Naive thymus-derived CD4-positive, alpha-beta T cell (primary cell): ENCODE results near the gene LRRK1. TPM values are rescaled to one million over a fixed set of nuclear protein-coding genes. Genes with fewer than 3 reads are reported as not detected.

ENCODE experiments used
- ATAC-seq: fragments of 150-1000 bp; cut with Tn5 transposase; 2 replicates; pipeline ENCODE4 v1.10.0; 2021; ENCODE audit warnings: mild to moderate bottlenecking, moderate library complexity
- CTCF ChIA-PET: fragments of 350-600 bp; sonication (Branson Sonifier 250); formaldehyde crosslinking; loops from one replicate; lab custom pipeline; 2021; ENCODE audit warnings: antibody characterized with exemption; lab: Charles Lee
- POLR2A ChIA-PET: fragments of 350-600 bp; sonication (Branson Sonifier 250); formaldehyde crosslinking; loops from one replicate; lab custom pipeline; 2021; ENCODE audit warnings: antibody characterized with exemption, inconsistent platforms; lab: Charles Lee
- DNase-seq, 9 donors: peaks; one replicate each; pipeline versions ENCODE4 v3.0.0 to v3.0.0-alpha.2; 2020 to 2022; ENCODE audit warnings: mixed read lengths in 1 of 9
- H3K27ac ChIP-seq: one replicate; pipeline ENCODE4 v1.7.0; 2013; ENCODE audit warnings: mild to moderate bottlenecking, low read depth, low read length, moderate library complexity
- H3K27me3 ChIP-seq, 2 donors: one replicate each; pipeline ENCODE4 v1.7.0; 2013; ENCODE audit warnings: low read length in 2 of 2, mild to moderate bottlenecking in 2 of 2, moderate library complexity in 2 of 2; ENCODE audit not compliant: control insufficient read depth in 2 of 2, insufficient read depth in 2 of 2
- H3K36me3 ChIP-seq, 3 experiments: 1 replicate in 2 of 3; 2 replicates in 1 of 3; pipeline ENCODE4 v1.7.0; 2013; ENCODE audit warnings: low read length in 3 of 3, mild to moderate bottlenecking in 3 of 3, moderate library complexity in 1 of 3; ENCODE audit not compliant: insufficient read depth in 3 of 3, control insufficient read depth in 2 of 3
- H3K4me1 ChIP-seq, 2 donors: one replicate each; pipeline ENCODE4 v1.7.0; 2013; ENCODE audit warnings: low read length in 2 of 2, mild to moderate bottlenecking in 2 of 2, moderate library complexity in 1 of 2; ENCODE audit not compliant: control insufficient read depth in 2 of 2, insufficient read depth in 2 of 2
- H3K4me3 ChIP-seq: 2 replicates; pipeline ENCODE4 v1.7.0; 2013; ENCODE audit warnings: mild to moderate bottlenecking, low read length
- H3K9me3 ChIP-seq, 3 experiments: 1 replicate in 2 of 3; 2 replicates in 1 of 3; pipeline ENCODE4 v1.7.0; 2013; ENCODE audit warnings: low read length in 3 of 3; ENCODE audit not compliant: control insufficient read depth in 2 of 3
- H3K27ac Mint-ChIP-seq, 9 donors: one replicate each; pipeline ENCODE4 v1.8.0; 2020 to 2022; ENCODE audit warnings: mixed read lengths in 9 of 9, mild to moderate bottlenecking in 8 of 9, moderate library complexity in 5 of 9, inconsistent platforms in 2 of 9
- H3K27me3 Mint-ChIP-seq, 5 donors: one replicate each; pipeline ENCODE4 v1.8.0; 2021 to 2022; ENCODE audit warnings: mixed read lengths in 5 of 5, mild to moderate bottlenecking in 1 of 5
- H3K36me3 Mint-ChIP-seq, 5 donors: one replicate each; pipeline ENCODE4 v1.8.0; 2020 to 2022; ENCODE audit warnings: mixed read lengths in 5 of 5, mild to moderate bottlenecking in 3 of 5, inconsistent platforms in 1 of 5
- H3K4me1 Mint-ChIP-seq, 7 donors: one replicate each; pipeline ENCODE4 v1.8.0; 2020 to 2022; ENCODE audit warnings: mixed read lengths in 7 of 7, mild to moderate bottlenecking in 3 of 7, inconsistent platforms in 1 of 7
- H3K4me3 Mint-ChIP-seq, 10 donors: one replicate each; pipeline ENCODE4 v1.8.0; 2020 to 2022; ENCODE audit warnings: mild to moderate bottlenecking in 10 of 10, mixed read lengths in 10 of 10, moderate library complexity in 6 of 10, inconsistent platforms in 2 of 10
- H3K9me3 Mint-ChIP-seq, 11 donors: one replicate each; pipeline ENCODE4 v1.8.0; 2020 to 2022; ENCODE audit warnings: mixed read lengths in 11 of 11, mild to moderate bottlenecking in 4 of 11, inconsistent platforms in 1 of 11, moderate library complexity in 1 of 11
- intact Hi-C, 2 donors: fragments of 100-400 bp; cut with micrococcal nuclease; formaldehyde crosslinking; loops; one replicate each; pipeline ENCODE4 v1.15.1; 2023
- polyA plus RNA-seq, 2 donors: library from polyadenylated mRNA; unstranded; fragments of 300-500 nt; fragmentation: Illumina TruSeq; gene quantifications; one replicate each; pipeline ENCODE4 v1.2.3, GENCODE V29; 2021
- total RNA-seq, 6 experiments: library from RNA in 5 of 6; stranded (reverse) in 5 of 6; gene quantifications; 1 replicate in 5 of 6; 2 replicates in 1 of 6; pipeline ENCODE4 v1.2.3 and lab custom pipeline; 2021 to 2026

The LRRK1 gene
- total and polyA plus RNA-seq, 7 experiments from 2014 or later: 0.54 to 15.1 (median 0.60) TPM; not detected in 2

- intact Hi-C loops: no loop called here
Observed at GRCh38 chr15:101010781-101011180, 91.6 kb downstream of the LRRK1 start.

GRCh38 chr15:101012326-101013200, 93.4 kb downstream of the LRRK1 start:
- no peaks in the 10 kb centered on the region for H3K9me3 ChIP-seq
- Mint-ChIP-seq H3K9me3 (peaks cover 0 to 1% (median 0%) of the 10 kb centered on the region in 11 donors), H3K27me3 (peaks cover 0 to 11% (median 0%) of the 10 kb centered on the region in 5 donors), H3K4me3 (no peak overlapping the region), H3K36me3 (no peaks in the 10 kb centered on the region), H3K4me1 (peaks cover 4 to 15% (median 12%) of the 10 kb centered on the region in 7 donors), H3K27ac (no peak overlapping the region)
- peaks cover 3 to 7% of the 10 kb centered on the region in 2 donors for H3K4me1 ChIP-seq
- ATAC-seq (no peak), DNase-seq (no peak)
- POLR2A ChIA-PET: no interaction called here
- intact Hi-C loops: no loop called here
- CTCF ChIA-PET: interaction anchor here (1.9 kb wide), 1 partner anchor 9 kb away, joined by 7 read pairs; no protein-coding TSS in a partner anchor
- H3K36me3 ChIP-seq: no peaks in the 10 kb centered on the region
- H3K27ac ChIP-seq: no peak overlapping the region
- H3K27me3 ChIP-seq: no peaks in the 10 kb centered on the region
- H3K4me3 ChIP-seq: no peak overlapping the region

More at GRCh38 chr15:101010781-101011180, 91.6 kb downstream of the LRRK1 start:
- H3K4me1 ChIP-seq: peaks cover 8 to 9% of the 10 kb centered on the region in 2 donors
- no peak overlapping the region for H3K4me3 ChIP-seq
- no peak for ATAC-seq
- no peaks in the 10 kb centered on the region for H3K27me3 ChIP-seq
- Mint-ChIP-seq H3K4me3 (peak overlapping the region in 1 of 10 donors; percentile 26), H3K27ac (no peak overlapping the region), H3K9me3 (peaks cover 0 to 1% (median 0%) of the 10 kb centered on the region in 11 donors), H3K4me1 (peaks cover 9 to 25% (median 24%) of the 10 kb centered on the region in 7 donors), H3K36me3 (no peaks in the 10 kb centered on the region), H3K27me3 (peaks cover 0 to 21% (median 0%) of the 10 kb centered on the region in 5 donors)
- no peak for DNase-seq
- CTCF ChIA-PET: interaction anchor here (0.7 to 3.1 kb wide), 3 partner anchors 10 to 72 kb away, joined by 3 to 10 read pairs (median 7); no protein-coding TSS in a partner anchor
- no peaks in the 10 kb centered on the region for H3K36me3 ChIP-seq
- no peaks in the 10 kb centered on the region for H3K9me3 ChIP-seq
- POLR2A ChIA-PET: no interaction called here
- no peak overlapping the region for H3K27ac ChIP-seq

- Histone ChIP-seq H3K27ac (no peak overlapping the region), H3K36me3 (no peaks in the 10 kb centered on the region), H3K4me3 (no peak overlapping the region), H3K4me1 (peaks cover 0 to 4% of the 10 kb centered on the region in 2 donors), H3K27me3 (no peaks in the 10 kb centered on the region), H3K9me3 (no peaks in the 10 kb centered on the region)
- no peak overlapping the region for H3K27ac Mint-ChIP-seq
- H3K4me3 Mint-ChIP-seq: no peak overlapping the region
- CTCF ChIA-PET: no interaction called here
- peaks cover 0 to 6% (median 0%) of the 10 kb centered on the region in 5 donors for H3K27me3 Mint-ChIP-seq
- ATAC-seq: no peak
- DNase-seq: no peak
- POLR2A ChIA-PET: no interaction called here
- peaks cover 0 to 1% (median 0%) of the 10 kb centered on the region in 11 donors for H3K9me3 Mint-ChIP-seq
- intact Hi-C loops: no loop called here
- no peaks in the 10 kb centered on the region for H3K36me3 Mint-ChIP-seq
- peaks cover 0 to 9% (median 6%) of the 10 kb centered on the region in 7 donors for H3K4me1 Mint-ChIP-seq
Observed at GRCh38 chr15:101013201-101013550, 94.0 kb downstream of the LRRK1 start.

- H3K9me3 ChIP-seq: no peaks in the 10 kb centered on the region
- H3K4me3 ChIP-seq: no peak overlapping the region
- no peak overlapping the region for H3K27ac Mint-ChIP-seq
- H3K4me1 ChIP-seq: no peaks in the 10 kb centered on the region
- peaks cover 0 to 3% (median 0%) of the 10 kb centered on the region in 7 donors for H3K4me1 Mint-ChIP-seq
- H3K9me3 Mint-ChIP-seq: peaks cover 0 to 1% (median 0%) of the 10 kb centered on the region in 11 donors
- ChIA-PET CTCF (interaction anchor here (0.8 to 1.2 kb wide), 2 partner anchors 76 to 244 kb away, joined by 3 read pairs; no protein-coding TSS in a partner anchor), POLR2A (no interaction called here)
- H3K4me3 Mint-ChIP-seq: no peak overlapping the region
- ATAC-seq (no peak), DNase-seq (no peak)
- H3K36me3 ChIP-seq: no peaks in the 10 kb centered on the region
- no peaks in the 10 kb centered on the region for H3K27me3 ChIP-seq
- no peaks in the 10 kb centered on the region for H3K36me3 Mint-ChIP-seq
- intact Hi-C loops: loop anchor here (2.0 kb wide), 2 partner anchors 75 to 627 kb away; no protein-coding TSS in a partner anchor
- no peak overlapping the region for H3K27ac ChIP-seq
- H3K27me3 Mint-ChIP-seq: peaks cover 0 to 3% (median 0%) of the 10 kb centered on the region in 5 donors
Observed at GRCh38 chr15:101013769-101014675, 94.9 kb downstream of the LRRK1 start.

GRCh38 chr15:101014921-101015841, 96.0 kb downstream of the LRRK1 start:
- peak; percentile 53 for ATAC-seq
- H3K27ac ChIP-seq: no peak overlapping the region
- Mint-ChIP-seq H3K4me3 (no peak overlapping the region), H3K27me3 (peaks cover 0 to 3% (median 0%) of the 10 kb centered on the region in 5 donors), H3K4me1 (peaks cover 0 to 3% (median 0%) of the 10 kb centered on the region in 7 donors), H3K36me3 (no peaks in the 10 kb centered on the region), H3K9me3 (peaks cover 0 to 1% (median 0%) of the 10 kb centered on the region in 11 donors), H3K27ac (no peak overlapping the region)
- intact Hi-C loops: loop anchor here (1.0 to 5.0 kb wide), 4 partner anchors 74 to 626 kb away; partner anchors contain the start of gene SELENOS (in 1 of the 2)
- ChIA-PET POLR2A (no interaction called here), CTCF (interaction anchor here (0.6 to 2.4 kb wide), 3 partner anchors 9 to 243 kb away, joined by 3 to 24 read pairs (median 4); no protein-coding TSS in a partner anchor)
- no peaks in the 10 kb centered on the region for H3K4me1 ChIP-seq
- no peak overlapping the region for H3K4me3 ChIP-seq
- no peaks in the 10 kb centered on the region for H3K27me3 ChIP-seq
- no peaks in the 10 kb centered on the region for H3K9me3 ChIP-seq
- no peaks in the 10 kb centered on the region for H3K36me3 ChIP-seq
- peak; percentile 19 to 77 (median 48) for DNase-seq
